Right atrium auricular region (tissue), 2 donors: Measurements from ENCODE around the gene GDNF. TPM values are rescaled to one million over a fixed set of nuclear protein-coding genes. Genes with fewer than 3 reads are reported as not detected.

Experiments used
- DNase-seq: peaks from one replicate; pipeline ENCODE4 v3.0.0-alpha.2; 2019; ENCODE audit warnings: low spot score
- H3K27ac ChIP-seq, 2 donors: fragments of 200-600 bp; sonication (generic); 1 replicate in 1 of 2; 2 replicates in 1 of 2; pipeline ENCODE4 v1.5.1; 2016 to 2019
- H3K27me3 ChIP-seq, 2 donors: fragments of 200-600 bp; sonication (generic); one replicate each; pipeline versions ENCODE4 v1.5.1 to v1.6.0; 2017 to 2019
- H3K36me3 ChIP-seq: fragments of 200-600 bp; sonication (generic); one replicate; pipeline ENCODE4 v1.5.1; 2016
- H3K4me1 ChIP-seq, 2 donors: fragments of 200-600 bp; sonication (generic); one replicate each; pipeline versions ENCODE4 v1.5.1 to v1.6.0; 2017 to 2019
- H3K4me3 ChIP-seq, 2 donors: fragments of 200-600 bp; sonication (generic); 1 replicate in 1 of 2; 2 replicates in 1 of 2; pipeline ENCODE4 v1.5.1; 2017 to 2019; ENCODE audit warnings: mild to moderate bottlenecking in 1 of 2, moderate library complexity in 1 of 2
- H3K9me3 ChIP-seq, 2 donors: fragments of 200-600 bp; sonication (generic); one replicate each; pipeline ENCODE4 v1.5.1; 2019
- CTCF ChIP-seq, 2 donors: fragments of 200-600 bp; sonication (generic); IDR thresholded peaks; one replicate each; pipeline ENCODE4 v1.5.1; 2019; ENCODE audit warnings: antibody characterized with exemption in 2 of 2
- total RNA-seq, 2 donors: library from RNA; depleted of rRNA; stranded (reverse); fragments of >200 nt; gene quantifications; one replicate each; pipeline ENCODE4 v1.1.0, GENCODE V29; 2016

The GDNF gene
- total RNA-seq, 2 donors from 2014 or later: 0.19 to 0.31 TPM

- no peak for DNase-seq
- no peaks in the 10 kb centered on the region for H3K9me3 ChIP-seq
- no peaks in the 10 kb centered on the region for H3K36me3 ChIP-seq
- no peaks in the 10 kb centered on the region for H3K4me1 ChIP-seq
- H3K27me3 ChIP-seq: no peaks in the 10 kb centered on the region
- no peak overlapping the region for H3K4me3 ChIP-seq
- H3K27ac ChIP-seq: no peak overlapping the region
- no peak for TF ChIP-seq CTCF (IDR thresholded peaks at IDR 0.05)
These were observed 37.1 kb upstream of the GDNF start for GRCh38 chr5:37876943-37877342.

DNA sequence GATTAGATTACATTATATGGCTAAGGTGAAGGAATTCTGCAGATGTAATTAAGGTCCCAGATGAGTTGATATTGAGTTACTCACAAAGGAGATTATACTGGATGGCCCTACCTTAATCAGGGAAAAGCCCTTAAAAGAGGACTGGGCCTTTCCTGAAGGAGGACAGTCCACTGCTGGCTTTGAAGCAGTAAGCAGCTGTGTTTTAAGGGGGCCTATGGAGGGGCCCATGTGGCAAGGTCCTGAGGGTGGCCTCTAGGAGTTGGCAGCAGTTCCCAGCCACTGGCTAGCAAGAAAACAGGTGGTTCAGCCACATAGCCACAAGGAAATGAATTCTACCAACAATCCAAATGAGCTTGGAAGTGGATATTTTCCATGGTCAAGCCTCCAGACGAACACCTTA, 36.4 kb upstream of the GDNF start:
- Histone ChIP-seq H3K36me3 (no peaks in the 10 kb centered on the region), H3K4me3 (no peak overlapping the region), H3K9me3 (no peaks in the 10 kb centered on the region), H3K4me1 (no peaks in the 10 kb centered on the region), H3K27ac (no peak overlapping the region), H3K27me3 (no peaks in the 10 kb centered on the region)
- DNase-seq: no peak
- no peak for TF ChIP-seq CTCF (IDR thresholded peaks at IDR 0.05)

- TF ChIP-seq CTCF (IDR thresholded peaks at IDR 0.05): no peak
- Histone ChIP-seq H3K4me3 (no peak overlapping the region), H3K9me3 (no peaks in the 10 kb centered on the region), H3K4me1 (no peaks in the 10 kb centered on the region), H3K27me3 (no peaks in the 10 kb centered on the region), H3K36me3 (no peaks in the 10 kb centered on the region), H3K27ac (no peak overlapping the region)
- DNase-seq: no peak
These were observed 35.4 kb upstream of the GDNF start for GRCh38 chr5:37875051-37875787.

- no peak overlapping the region for H3K4me3 ChIP-seq
These were observed 34.1 kb upstream of the GDNF start for GRCh38 chr5:37873988-37874387.

GRCh38 chr5:37871023-37871815, 31.4 kb upstream of the GDNF start:
- DNase-seq: no peak
- Histone ChIP-seq H3K4me3 (no peak overlapping the region), H3K27me3 (no peaks in the 10 kb centered on the region), H3K27ac (no peak overlapping the region), H3K4me1 (no peaks in the 10 kb centered on the region), H3K36me3 (no peaks in the 10 kb centered on the region), H3K9me3 (no peaks in the 10 kb centered on the region)
- no peak for TF ChIP-seq CTCF (IDR thresholded peaks at IDR 0.05)

More at GRCh38 chr5:37873988-37874387, 34.1 kb upstream of the GDNF start:
- no peaks in the 10 kb centered on the region for H3K9me3 ChIP-seq
- H3K27ac ChIP-seq: no peak overlapping the region
- no peak for DNase-seq
- TF ChIP-seq CTCF (IDR thresholded peaks at IDR 0.05): no peak
- no peaks in the 10 kb centered on the region for H3K4me1 ChIP-seq
- no peaks in the 10 kb centered on the region for H3K36me3 ChIP-seq
- no peaks in the 10 kb centered on the region for H3K27me3 ChIP-seq
